BJ (cell line): ENCODE data around the gene SDK1. TPM values are rescaled to one million over a fixed set of nuclear protein-coding genes. Genes with fewer than 3 reads are reported as not detected.

Experiments used
- CTCF ChIA-PET: fragments of 350-600 bp; formaldehyde crosslinking; extraction: SDS; loops from one replicate; lab custom pipeline; 2021; ENCODE audit warnings: antibody characterized with exemption, inconsistent platforms; lab: Yijun Ruan, JAX
- POLR2A ChIA-PET: fragments of 300-600 bp; sonication (Branson Sonifier 250); formaldehyde crosslinking; extraction: SDS; loops from one replicate; lab custom pipeline; 2021; ENCODE audit warnings: antibody characterized with exemption; lab: Charles Lee
- DNase-seq: peaks from one replicate; pipeline ENCODE4 v3.0.0-alpha.2; 2011; ENCODE audit warnings: low read depth
- H3K27me3 ChIP-seq: 2 replicates; pipeline ENCODE4 v1.6.0; 2011; ENCODE audit warnings: low read length; ENCODE audit not compliant: control insufficient read depth, insufficient read depth
- H3K36me3 ChIP-seq: 2 replicates; pipeline ENCODE4 v1.5.1; 2011; ENCODE audit warnings: low read length; ENCODE audit not compliant: control insufficient read depth, insufficient read depth
- H3K4me3 ChIP-seq: 2 replicates; pipeline ENCODE4 v1.5.1; 2011; ENCODE audit warnings: low read depth, mild to moderate bottlenecking, control low read depth, low read length
- CTCF ChIP-seq: IDR thresholded peaks from 2 replicates; pipeline ENCODE4 v1.5.1; 2011; ENCODE audit warnings: low read depth, mild to moderate bottlenecking, control low read depth, inconsistent platforms, low read length, moderate library complexity; ENCODE audit not compliant: insufficient read depth
- polyA plus RNA-seq: library from polyadenylated mRNA; depleted of rRNA; stranded (reverse); fragments of >200 nt; gene quantifications from 2 replicates; pipeline ENCODE4 v1.2.3, GENCODE V29; 2011

Gene SDK1
- polyA plus RNA-seq, 1 experiment = 0.01 TPM

DNA sequence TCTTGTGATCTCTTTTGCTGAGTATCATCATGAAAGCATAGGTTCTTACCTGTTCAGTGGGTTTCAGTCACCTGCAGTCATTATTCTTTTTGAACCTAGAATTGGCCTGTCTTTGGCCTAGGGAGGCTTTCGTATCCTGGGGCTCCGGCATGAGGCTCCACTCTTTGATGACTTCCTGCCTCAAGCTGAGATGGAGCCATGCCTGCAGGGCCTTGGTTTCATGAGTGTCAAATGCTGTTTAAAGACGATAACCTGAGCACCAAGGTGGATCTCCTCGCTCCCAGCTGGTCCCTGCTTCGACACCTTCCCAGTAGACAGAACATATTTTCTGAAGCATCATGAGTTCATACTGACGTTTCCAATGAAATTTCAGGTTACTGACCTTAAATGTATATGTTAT lies 783.2 kb downstream of the SDK1 start:
- CTCF ChIA-PET = interaction anchor here (1.1 kb wide), 1 partner anchor 13 kb away, joined by 3 read pairs; no protein-coding TSS in a partner anchor
- POLR2A ChIA-PET = no interaction called here
- no peak for DNase-seq
- Histone ChIP-seq H3K27me3 (no peaks in the 10 kb centered on the region), H3K36me3 (no peaks in the 10 kb centered on the region), H3K4me3 (no peak overlapping the region)
- TF ChIP-seq CTCF = no peak

GRCh38 chr7:4085937-4086691 lies 785.1 kb downstream of the SDK1 start:
- DNase-seq = no peak
- H3K4me3 ChIP-seq = no peak overlapping the region
- POLR2A ChIA-PET = no interaction called here
- CTCF ChIA-PET = no interaction called here
- TF ChIP-seq CTCF = no peak
- H3K27me3 ChIP-seq = no peaks in the 10 kb centered on the region
- H3K36me3 ChIP-seq = no peaks in the 10 kb centered on the region

GRCh38 chr7:4086723-4087122 lies 785.7 kb downstream of the SDK1 start:
- ChIA-PET POLR2A (no interaction called here), CTCF (no interaction called here)
- Histone ChIP-seq H3K27me3 (no peaks in the 10 kb centered on the region), H3K36me3 (no peaks in the 10 kb centered on the region), H3K4me3 (no peak overlapping the region)
- TF ChIP-seq CTCF = no peak
- no peak for DNase-seq

DNA sequence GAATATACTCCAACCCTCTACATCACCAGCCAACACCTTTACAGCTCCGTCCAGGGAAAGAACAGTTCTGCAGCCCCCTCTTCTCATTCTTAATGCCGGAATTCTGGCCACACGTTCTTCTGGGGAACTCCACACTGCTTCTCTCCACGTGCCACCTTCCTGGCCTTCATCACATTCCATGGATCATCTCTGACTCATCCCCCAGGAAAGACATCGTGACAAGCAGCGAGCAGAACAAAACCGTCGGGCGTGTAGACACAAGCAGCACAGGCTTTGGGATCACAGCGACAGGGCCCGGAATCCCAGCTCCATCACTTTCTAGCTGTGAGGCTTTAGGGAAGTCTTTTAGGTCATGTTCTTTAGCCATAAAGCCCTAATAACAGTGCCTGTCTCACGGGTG lies 790.7 kb downstream of the SDK1 start:
- DNase-seq = no peak
- TF ChIP-seq CTCF = no peak
- no peak overlapping the region for H3K4me3 ChIP-seq
- H3K36me3 ChIP-seq = no peaks in the 10 kb centered on the region
- ChIA-PET CTCF (no interaction called here), POLR2A (no interaction called here)
- H3K27me3 ChIP-seq = no peaks in the 10 kb centered on the region

GRCh38 chr7:4093035-4093434 lies 792.0 kb downstream of the SDK1 start:
- DNase-seq = no peak
- no peaks in the 10 kb centered on the region for H3K36me3 ChIP-seq
- H3K4me3 ChIP-seq = no peak overlapping the region
- ChIA-PET CTCF (no interaction called here), POLR2A (no interaction called here)
- TF ChIP-seq CTCF = no peak
- no peaks in the 10 kb centered on the region for H3K27me3 ChIP-seq
